Gastrocnemius medialis (tissue), 4 donors: ENCODE results near the gene EPS8.

Experiments used
- CTCF ChIP-seq, 5 experiments: fragments of 450-650 bp in 3 of 5; fragments of 200-600 bp in 2 of 5; sonication (generic) in 2 of 5; IDR thresholded peaks in 4 of 5; conservative IDR thresholded peaks in 1 of 5; 1 replicate in 4 of 5; 2 replicates in 1 of 5; pipeline ENCODE4 v1.5.1; 2016 to 2019; ENCODE audit warnings: antibody characterized with exemption in 5 of 5, mild to moderate bottlenecking in 3 of 5, moderate library complexity in 3 of 5
- POLR2A ChIP-seq, 2 donors: fragments of 450-650 bp; IDR thresholded peaks; one replicate each; pipeline ENCODE4 v1.6.1; 2017; ENCODE audit warnings: antibody characterized with exemption in 2 of 2, mild to moderate bottlenecking in 2 of 2, moderate library complexity in 2 of 2

- TF ChIP-seq CTCF (IDR thresholded peaks at IDR 0.05 in 4 of 5, conservative IDR thresholded peaks at IDR 0.05 in 1 of 5): no peak
- no peak for TF ChIP-seq POLR2A (IDR thresholded peaks at IDR 0.05)
Observed at GRCh38 chr12:15690320-15690719, 98.9 kb downstream of the EPS8 start.
